ENCODE data around the gene AEN.

DNA sequence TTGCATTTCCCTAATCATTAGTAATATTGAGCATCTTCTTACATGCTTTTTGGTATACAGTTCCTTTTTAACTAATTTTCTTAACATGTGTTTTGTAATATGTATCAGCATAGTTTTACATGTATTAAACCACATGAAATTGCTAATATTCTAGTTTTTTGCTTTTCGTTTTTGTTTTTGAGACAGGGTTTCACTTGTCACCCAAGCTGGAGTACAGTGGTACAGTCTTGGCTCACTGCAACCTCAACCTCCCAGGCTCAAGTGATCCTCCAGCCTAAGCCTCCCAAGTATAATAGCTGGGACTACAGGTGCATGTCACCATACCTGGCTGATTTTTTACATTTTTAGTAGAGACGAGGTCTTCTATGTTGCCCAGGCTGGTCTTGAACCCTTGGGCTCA, 13.3 kb downstream of the AEN start:
- TF ChIP-seq, protein P1, sequence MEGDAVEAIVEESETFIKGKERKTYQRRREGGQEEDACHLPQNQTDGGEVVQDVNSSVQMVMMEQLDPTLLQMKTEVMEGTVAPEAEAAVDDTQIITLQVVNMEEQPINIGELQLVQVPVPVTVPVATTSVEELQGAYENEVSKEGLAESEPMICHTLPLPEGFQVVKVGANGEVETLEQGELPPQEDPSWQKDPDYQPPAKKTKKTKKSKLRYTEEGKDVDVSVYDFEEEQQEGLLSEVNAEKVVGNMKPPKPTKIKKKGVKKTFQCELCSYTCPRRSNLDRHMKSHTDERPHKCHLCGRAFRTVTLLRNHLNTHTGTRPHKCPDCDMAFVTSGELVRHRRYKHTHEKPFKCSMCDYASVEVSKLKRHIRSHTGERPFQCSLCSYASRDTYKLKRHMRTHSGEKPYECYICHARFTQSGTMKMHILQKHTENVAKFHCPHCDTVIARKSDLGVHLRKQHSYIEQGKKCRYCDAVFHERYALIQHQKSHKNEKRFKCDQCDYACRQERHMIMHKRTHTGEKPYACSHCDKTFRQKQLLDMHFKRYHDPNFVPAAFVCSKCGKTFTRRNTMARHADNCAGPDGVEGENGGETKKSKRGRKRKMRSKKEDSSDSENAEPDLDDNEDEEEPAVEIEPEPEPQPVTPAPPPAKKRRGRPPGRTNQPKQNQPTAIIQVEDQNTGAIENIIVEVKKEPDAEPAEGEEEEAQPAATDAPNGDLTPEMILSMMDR (IDR thresholded peaks at IDR 0.05): no peak
- TF ChIP-seq POLR2A (IDR thresholded peaks at IDR 0.05): no peak

Data from heart left ventricle (tissue), 13 donors.